GM21423 (cell line): ENCODE data around the gene EPHA6.
"Not testable (repeated sequence)": the region's sequence is repeated elsewhere in the genome, so short reads cannot be mapped to it uniquely, and the experiment has no call there.

Experiments
- ATAC-seq: cut with Tn5 transposase; IDR thresholded peaks from one replicate; pipeline ENCODE4 v1.9.1; 2021; ENCODE audit warnings: mild to moderate bottlenecking, moderate library complexity; ENCODE audit not compliant: unreplicated experiment

The EPHA6 gene

GRCh38 chr3:97265237-97266005 lies 451.0 kb downstream of the EPHA6 start:
- ATAC-seq = no peak

GRCh38 chr3:97269202-97269601 lies 454.8 kb downstream of the EPHA6 start:
- ATAC-seq = no peak

- ATAC-seq = not testable (repeated sequence)
Measured at GRCh38 chr3:97276879-97277550, 462.6 kb downstream of the EPHA6 start.

GRCh38 chr3:97277708-97278107 lies 463.3 kb downstream of the EPHA6 start:
- ATAC-seq = no peak

GRCh38 chr3:97278506-97278905 lies 464.1 kb downstream of the EPHA6 start:
- no peak for ATAC-seq

- no peak for ATAC-seq
Measured at GRCh38 chr3:97291901-97292300, 477.5 kb downstream of the EPHA6 start.

- ATAC-seq = no peak
Measured at GRCh38 chr3:97293596-97294131, 479.3 kb downstream of the EPHA6 start.

GRCh38 chr3:97297032-97297431 lies 482.6 kb downstream of the EPHA6 start:
- ATAC-seq = no peak

- no peak for ATAC-seq
Measured at GRCh38 chr3:97301114-97301513, 486.7 kb downstream of the EPHA6 start.

- ATAC-seq = no peak
Measured at GRCh38 chr3:97306226-97306625, 491.8 kb downstream of the EPHA6 start.

- ATAC-seq = no peak
Measured at GRCh38 chr3:97338375-97338774, 524.0 kb downstream of the EPHA6 start.

GRCh38 chr3:97340940-97341339 lies 526.5 kb downstream of the EPHA6 start:
- no peak for ATAC-seq

GRCh38 chr3:97347780-97348179 lies 533.4 kb downstream of the EPHA6 start:
- ATAC-seq = no peak

- no peak for ATAC-seq
Measured at GRCh38 chr3:97350971-97351370, 536.6 kb downstream of the EPHA6 start.

- no peak for ATAC-seq
Measured at GRCh38 chr3:97353176-97353575, 538.8 kb downstream of the EPHA6 start.

GRCh38 chr3:97359977-97360376 lies 545.6 kb downstream of the EPHA6 start:
- no peak for ATAC-seq

GRCh38 chr3:97360804-97361203 lies 546.4 kb downstream of the EPHA6 start:
- no peak for ATAC-seq

- no peak for ATAC-seq
Measured at GRCh38 chr3:97384583-97384982, 570.2 kb downstream of the EPHA6 start.

GRCh38 chr3:97388774-97389173 lies 574.4 kb downstream of the EPHA6 start:
- ATAC-seq = no peak

- ATAC-seq = no peak
Measured at GRCh38 chr3:97389936-97390335, 575.5 kb downstream of the EPHA6 start.

- ATAC-seq = no peak
Measured at GRCh38 chr3:97391167-97391566, 576.8 kb downstream of the EPHA6 start.

- ATAC-seq = no peak
Measured at GRCh38 chr3:97409612-97410011, 595.2 kb downstream of the EPHA6 start.
